ENCODE data around the gene INS. TPM values are rescaled to one million over a fixed set of nuclear protein-coding genes. Genes with fewer than 3 reads are reported as not detected.

INS gene
- total RNA-seq, 1 experiment from 2014 or later = not detected

DNA sequence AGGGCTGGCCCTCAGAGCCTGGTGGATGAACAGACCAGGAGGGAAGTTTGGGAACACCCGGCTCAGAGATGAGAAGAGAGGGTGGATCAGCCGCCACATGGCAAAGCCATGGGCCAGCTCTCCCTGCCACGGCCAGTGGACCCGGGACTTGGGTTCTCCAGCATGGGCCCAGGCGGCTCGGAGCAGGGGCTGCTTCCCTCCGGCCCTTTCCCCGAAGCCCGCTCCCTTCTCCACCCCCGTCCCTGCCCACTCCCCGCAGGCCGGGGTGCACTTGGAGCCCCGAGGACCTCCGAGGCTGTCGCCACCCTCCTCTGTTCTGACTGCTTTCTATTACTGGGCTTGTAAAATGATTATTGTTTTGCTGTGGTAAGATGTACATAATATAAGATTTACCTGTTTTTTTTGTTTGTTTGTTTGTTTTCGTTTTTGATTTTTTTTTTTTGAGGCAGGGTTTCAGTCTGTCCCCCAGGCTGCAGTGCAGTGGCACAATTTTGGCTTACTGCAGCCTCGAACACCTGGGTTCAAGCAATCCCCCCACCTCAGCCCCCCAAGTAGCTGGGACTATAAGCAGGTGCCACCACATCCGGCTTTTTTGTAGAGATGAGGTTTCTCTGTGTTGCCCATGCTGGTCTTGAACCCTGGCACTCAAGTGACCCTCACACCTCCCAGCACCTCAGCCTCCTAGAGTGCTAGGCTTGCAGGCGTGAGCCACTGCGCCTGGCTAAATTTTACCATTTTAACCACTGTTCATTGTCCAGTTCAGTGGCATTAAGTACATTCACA, 21.9 kb upstream of the INS start:
- H3K23ac ChIP-seq (ENCODE audit: insufficient read length, low read depth, low read length) = no peak overlapping the region
- no peaks in the 10 kb centered on the region for H3K23me2 ChIP-seq (ENCODE audit: insufficient read length, low read depth, low read length, poor library complexity, severe bottlenecking)
- Mint-ChIP-seq H3K36me3 (ENCODE audit: insufficient read depth in 1 of 3, low read depth in 3 of 3) (no peaks in the 10 kb centered on the region), H3K4me1 (no peaks in the 10 kb centered on the region), H3K9me3 (peaks cover 0 to 2% of the 10 kb centered on the region in 2 experiments; a peak in 1 of 5 replicates), H3K4me3 (no peak overlapping the region), H3K27ac (no peak overlapping the region; a peak in 1 of 7 replicates), H3K27me3 (ENCODE audit: low read depth) (peaks cover 32% of the 10 kb centered on the region)
- H3K27me3 ChIP-seq (ENCODE audit: insufficient read depth, low read length) = no peaks in the 10 kb centered on the region; the same call in 1 of the 2 replicates
- no peak overlapping the region for H3K4me2 ChIP-seq (ENCODE audit: insufficient read depth, insufficient read length, low read length)
- no CpG with 5 or more reads among the region's 20 CpGs for WGBS (ENCODE audit: extremely low coverage, insufficient read length, low lambda C conversion rate)
- no peak overlapping the region for H2BK15ac ChIP-seq (ENCODE audit: low read depth, low read length)
- H2BK20ac ChIP-seq (ENCODE audit: low read depth, low read length, poor library complexity, severe bottlenecking) = no peak overlapping the region
- no peak overlapping the region for H3T11ph ChIP-seq (ENCODE audit: low read length)
- H4K8ac ChIP-seq (replicated peaks; ENCODE audit: insufficient read length, low read depth, low read length) = no peak overlapping the region
- no peak for DNase-seq
- TF ChIP-seq, protein P1, sequence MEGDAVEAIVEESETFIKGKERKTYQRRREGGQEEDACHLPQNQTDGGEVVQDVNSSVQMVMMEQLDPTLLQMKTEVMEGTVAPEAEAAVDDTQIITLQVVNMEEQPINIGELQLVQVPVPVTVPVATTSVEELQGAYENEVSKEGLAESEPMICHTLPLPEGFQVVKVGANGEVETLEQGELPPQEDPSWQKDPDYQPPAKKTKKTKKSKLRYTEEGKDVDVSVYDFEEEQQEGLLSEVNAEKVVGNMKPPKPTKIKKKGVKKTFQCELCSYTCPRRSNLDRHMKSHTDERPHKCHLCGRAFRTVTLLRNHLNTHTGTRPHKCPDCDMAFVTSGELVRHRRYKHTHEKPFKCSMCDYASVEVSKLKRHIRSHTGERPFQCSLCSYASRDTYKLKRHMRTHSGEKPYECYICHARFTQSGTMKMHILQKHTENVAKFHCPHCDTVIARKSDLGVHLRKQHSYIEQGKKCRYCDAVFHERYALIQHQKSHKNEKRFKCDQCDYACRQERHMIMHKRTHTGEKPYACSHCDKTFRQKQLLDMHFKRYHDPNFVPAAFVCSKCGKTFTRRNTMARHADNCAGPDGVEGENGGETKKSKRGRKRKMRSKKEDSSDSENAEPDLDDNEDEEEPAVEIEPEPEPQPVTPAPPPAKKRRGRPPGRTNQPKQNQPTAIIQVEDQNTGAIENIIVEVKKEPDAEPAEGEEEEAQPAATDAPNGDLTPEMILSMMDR (conservative IDR thresholded peaks at IDR 0.05) = no peak
- H2BK12ac ChIP-seq (ENCODE audit: insufficient read length, low read depth, low read length) = no peak overlapping the region
- H3K9me3 ChIP-seq (ENCODE audit: control insufficient read depth, low read depth, low read length) = no peaks in the 10 kb centered on the region
- no peaks in the 10 kb centered on the region for H3K79me1 ChIP-seq (ENCODE audit: insufficient read depth, low read depth, low read length, poor library complexity, severe bottlenecking)
- no peak overlapping the region for H4K5ac ChIP-seq (ENCODE audit: insufficient read length, low read depth, low read length)
- H2BK5ac ChIP-seq (ENCODE audit: insufficient read length, low read length) = no peak overlapping the region
- H3K4me1 ChIP-seq (ENCODE audit: insufficient read depth, low read length) = no peaks in the 10 kb centered on the region
- H3K27ac ChIP-seq (ENCODE audit: insufficient read length, low read depth, low read length) = no peak overlapping the region
- H3K4ac ChIP-seq (ENCODE audit: low read depth, low read length) = no peak overlapping the region
- H3K14ac ChIP-seq (ENCODE audit: insufficient read depth, low read length) = no peak overlapping the region
- no peaks in the 10 kb centered on the region for H3K79me2 ChIP-seq (ENCODE audit: insufficient read depth, low read length)
- H2AFZ ChIP-seq (ENCODE audit: low read length) = no peak overlapping the region
- H2BK120ac ChIP-seq (ENCODE audit: low read depth, low read length, poor library complexity, severe bottlenecking) = no peak overlapping the region
- no peak overlapping the region for H2AK5ac ChIP-seq (ENCODE audit: insufficient read length, low read length)
- H4K20me1 ChIP-seq (ENCODE audit: control insufficient read depth, insufficient read depth, insufficient read length) = no peaks in the 10 kb centered on the region
- no peak overlapping the region for H4K91ac ChIP-seq (ENCODE audit: insufficient read length, low read depth, low read length)
- no peak overlapping the region for H3K18ac ChIP-seq (ENCODE audit: insufficient read length, low read depth, low read length)
- H3K9ac ChIP-seq (ENCODE audit: extremely low read depth, insufficient read length, low read length) = no peak overlapping the region
- H3K56ac ChIP-seq (ENCODE audit: insufficient read length, low read depth, low read length) = no peak overlapping the region

Measured in H9 (cell line).